NB4 (cell line): ENCODE results near the gene TYW5.

Source experiments
- CTCF ChIP-seq: IDR thresholded peaks from one replicate; pipeline ENCODE4 v1.5.1; 2012; ENCODE audit warnings: low read depth, low read length
- MAX ChIP-seq: IDR thresholded peaks from 2 replicates; pipeline ENCODE4 v1.6.1; 2011; ENCODE audit warnings: low read depth, low read length
- MYC ChIP-seq: IDR thresholded peaks from 2 replicates; pipeline ENCODE4 v1.6.1; 2011; ENCODE audit warnings: low read depth, low read length
- POLR2A ChIP-seq: IDR thresholded peaks from 2 replicates; pipeline ENCODE4 v1.6.1; 2011; ENCODE audit warnings: mild to moderate bottlenecking; ENCODE audit not compliant: insufficient read length; ENCODE audit errors: extremely low read depth

GRCh38 chr2:199991691-199992090, 36.4 kb upstream of the TYW5 start:
- TF ChIP-seq CTCF (no peak), MAX (no peak), POLR2A (no peak), MYC (no peak)
